ENCODE results near the gene HES1.

GRCh38 chr3:194163697-194164096 is 27.7 kb downstream of the HES1 start:
- TF ChIP-seq CTCF (IDR thresholded peaks at IDR 0.05): no peak
- no peak for TF ChIP-seq POLR2A (IDR thresholded peaks at IDR 0.05)
